Stimulated activated CD4-positive, alpha-beta T cell treated with anti-CD3 and anti-CD28 coated beads, Interleukin-12 subunit alpha, Interleukin-12 subunit beta, amount 100 ng/mL, for 4 hours (primary cell): ENCODE measurements around the gene CPSF4.
"Not testable (repeated sequence)": the region's sequence is repeated elsewhere in the genome, so short reads cannot be mapped to it uniquely, and the experiment has no call there.

Experiments
- DNase-seq: peaks from one replicate; pipeline ENCODE4 v3.0.0-alpha.2; 2020

Gene CPSF4

DNA sequence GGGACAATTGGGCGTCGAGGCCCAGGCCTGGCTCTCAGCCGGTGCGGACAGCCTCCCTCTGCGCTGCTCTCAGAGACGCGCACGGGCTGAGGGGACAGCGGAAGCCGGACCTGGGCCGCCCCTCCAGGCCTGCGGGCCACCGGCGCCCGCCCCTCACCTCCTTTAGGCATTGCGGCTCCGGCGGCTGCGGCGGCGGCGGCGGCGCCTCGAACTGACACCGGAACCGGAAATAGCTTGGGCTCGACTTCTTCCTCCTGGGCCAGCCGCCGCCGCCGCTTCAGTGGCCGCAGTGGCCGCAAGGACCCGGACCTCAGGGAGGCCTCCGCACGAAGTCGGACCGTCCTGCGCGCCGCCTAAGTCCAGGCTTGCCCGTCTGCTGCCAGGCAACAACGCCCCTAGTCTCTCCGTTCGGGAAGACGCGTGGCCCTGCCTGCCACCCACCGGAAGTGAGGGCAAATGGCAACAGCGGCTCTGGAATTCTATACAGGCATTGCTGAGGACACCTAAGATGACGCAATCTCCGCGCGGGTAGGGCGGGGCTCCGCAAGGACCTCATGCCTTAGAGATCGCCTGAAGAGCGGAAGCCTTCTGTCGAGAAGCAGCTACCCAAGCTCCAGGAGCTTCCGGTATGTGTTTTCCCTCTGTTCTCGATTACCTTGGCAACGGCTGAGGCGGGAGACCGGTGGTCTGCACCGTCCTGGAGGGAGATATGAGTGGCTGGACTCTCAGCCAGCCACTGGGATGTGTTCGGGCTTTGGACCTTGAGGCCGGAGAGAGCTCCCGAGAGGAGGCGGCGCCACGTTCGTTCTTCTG is 30.2 kb upstream of the CPSF4 start, which contains the start of the genes BUD31 and PDAP1:
TSS of gene BUD31 (plus strand) at position 591 of the 813 bp plus-strand sequence. CDS start 2,124 bp downstream, outside the sequence.
TSS of gene PDAP1 (minus strand) at position 219 of the 813 bp plus-strand sequence. CDS start at position 170, 49 bp downstream.
- peak; percentile 83 for DNase-seq

DNA sequence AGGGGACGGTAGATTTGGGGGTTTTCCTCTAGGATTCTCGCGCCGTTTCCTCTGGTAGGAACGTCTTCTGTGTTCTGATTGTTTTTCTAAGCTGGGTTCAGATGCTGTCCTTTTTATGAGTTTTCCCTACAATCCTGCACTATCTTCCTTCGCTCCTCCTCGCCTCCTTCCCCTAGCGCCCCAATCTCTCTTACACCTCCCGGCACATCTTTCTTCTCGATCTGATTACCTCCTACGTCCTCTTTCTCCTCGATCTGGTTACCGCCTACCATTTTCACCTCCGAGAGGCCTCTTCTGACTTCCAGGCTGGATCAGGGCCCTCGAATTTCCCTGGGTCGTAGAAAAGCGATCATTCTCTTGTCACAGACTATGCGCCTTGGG is 29.6 kb upstream of the CPSF4 start:
- no peak for DNase-seq

DNA sequence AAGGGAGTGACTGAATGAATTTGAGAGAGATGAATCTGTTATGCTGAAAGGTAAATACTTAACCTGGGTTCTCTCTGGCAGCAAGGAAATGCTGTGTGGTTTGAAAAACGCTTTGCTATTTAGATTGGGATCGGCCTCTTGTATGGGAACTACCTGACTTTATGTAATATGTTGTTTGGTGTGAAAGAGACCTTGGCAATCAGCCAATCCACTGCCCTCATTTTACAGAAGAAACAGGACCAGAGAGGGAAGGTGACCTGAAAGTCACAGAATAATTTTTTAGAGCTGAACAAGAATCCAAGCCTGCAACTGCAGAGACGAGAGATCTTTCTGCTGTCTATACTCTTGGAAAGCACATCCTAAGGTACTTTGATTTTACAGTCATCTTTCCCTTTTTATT is 28.9 kb upstream of the CPSF4 start:
- no peak for DNase-seq

DNA sequence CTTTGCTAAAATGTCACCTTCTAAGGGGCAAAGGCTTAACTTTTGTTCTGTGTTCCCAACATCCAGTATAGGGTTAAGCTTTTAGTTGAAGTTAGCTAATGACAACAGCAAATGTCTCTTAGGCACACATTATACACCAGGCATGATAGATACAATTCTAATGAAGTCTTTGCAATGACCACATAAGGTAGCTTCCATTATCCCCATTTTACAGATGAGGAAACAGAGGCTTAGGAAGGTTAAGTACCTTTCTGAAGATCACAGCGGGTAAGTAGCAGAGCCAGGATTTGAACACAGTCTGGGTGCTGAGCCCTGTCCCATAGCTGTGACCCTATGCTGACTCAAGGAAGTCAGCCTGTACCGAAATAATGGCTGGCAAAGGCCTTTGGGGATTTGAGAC is 28.1 kb upstream of the CPSF4 start:
- DNase-seq = no peak

DNA sequence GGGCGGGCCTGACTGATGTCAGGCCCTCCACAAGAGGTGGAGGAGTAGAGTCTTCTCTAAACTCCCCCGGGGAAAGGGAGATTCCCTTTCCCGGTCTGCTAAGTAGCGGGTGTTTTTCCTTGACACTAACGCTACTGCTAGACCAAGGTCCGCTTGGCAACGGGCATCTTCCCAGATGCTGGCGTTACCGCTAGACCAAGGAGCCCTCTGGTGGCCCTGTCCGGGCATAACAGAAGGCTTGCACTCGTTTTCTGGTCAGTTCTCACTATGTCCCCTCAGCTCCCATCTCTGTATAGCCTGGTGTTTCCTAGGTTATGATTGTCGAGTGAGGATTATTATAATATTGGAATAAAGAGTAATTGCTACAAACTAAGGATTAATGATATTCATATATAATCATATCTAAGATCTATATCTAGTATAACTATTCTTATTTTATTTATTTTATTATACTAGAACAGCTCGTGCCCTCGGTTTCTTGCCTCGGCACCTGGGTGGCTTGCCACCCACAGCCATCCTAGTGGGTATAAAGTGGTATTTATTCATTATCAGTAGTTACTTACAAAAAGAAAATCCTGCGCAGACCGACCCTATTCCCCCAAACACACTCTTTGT is 23.1 kb upstream of the CPSF4 start:
- DNase-seq = not testable (repeated sequence)

DNA sequence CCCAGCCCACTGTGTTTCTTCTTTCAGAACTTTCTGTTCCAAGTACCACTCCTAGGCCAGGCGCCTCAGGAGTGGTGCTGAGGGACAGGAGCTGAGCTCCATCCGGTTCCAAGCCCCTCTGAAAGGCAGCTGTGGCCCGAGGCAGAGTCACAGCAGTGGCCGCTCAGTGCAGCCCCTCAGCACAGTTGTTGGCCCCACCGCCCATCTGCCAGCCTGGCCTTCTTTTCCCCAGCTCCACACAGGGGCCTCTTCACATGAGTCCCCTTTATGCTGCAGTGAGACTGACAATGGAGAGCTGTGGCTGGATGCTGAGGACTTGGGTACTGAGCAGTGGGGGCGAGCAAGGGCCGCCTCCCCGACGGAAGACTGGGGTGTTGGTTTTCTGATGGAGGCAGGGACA is 20.5 kb upstream of the CPSF4 start:
- no peak for DNase-seq

DNA sequence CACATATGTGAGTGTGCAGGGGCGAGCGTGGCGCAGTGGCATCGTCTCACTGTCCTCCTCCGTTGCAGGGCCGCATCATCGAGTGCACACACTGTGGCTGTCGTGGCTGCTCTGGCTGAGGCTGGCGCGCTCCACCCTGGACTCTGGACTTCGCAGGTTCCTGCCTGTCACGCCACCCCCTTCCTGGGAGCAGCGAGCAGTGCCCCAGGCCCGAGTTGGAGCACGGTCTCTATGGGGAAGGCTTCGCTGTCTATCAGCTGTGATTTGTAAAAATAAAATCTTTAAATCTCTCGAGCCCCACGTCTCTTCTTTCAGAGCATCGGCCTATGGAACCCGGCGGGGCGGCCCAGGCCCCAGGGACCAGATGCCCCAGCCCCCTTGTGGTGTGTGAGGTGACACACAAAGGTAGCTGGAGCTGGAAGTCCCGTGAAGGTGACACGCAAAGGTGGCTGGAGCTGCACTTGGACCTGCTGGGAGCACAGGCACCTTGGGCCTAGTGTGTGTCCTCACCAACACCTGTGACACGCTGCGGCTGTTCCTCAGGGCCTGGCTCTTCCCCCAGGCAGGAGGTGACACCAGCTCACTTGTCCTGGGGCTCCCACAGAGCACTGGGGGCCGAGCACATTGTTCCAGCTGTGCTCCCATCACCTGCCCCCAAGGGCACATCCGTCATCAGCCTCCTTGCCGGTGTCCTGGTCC is 19.3 kb upstream of the CPSF4 start:
- no peak for DNase-seq

DNA sequence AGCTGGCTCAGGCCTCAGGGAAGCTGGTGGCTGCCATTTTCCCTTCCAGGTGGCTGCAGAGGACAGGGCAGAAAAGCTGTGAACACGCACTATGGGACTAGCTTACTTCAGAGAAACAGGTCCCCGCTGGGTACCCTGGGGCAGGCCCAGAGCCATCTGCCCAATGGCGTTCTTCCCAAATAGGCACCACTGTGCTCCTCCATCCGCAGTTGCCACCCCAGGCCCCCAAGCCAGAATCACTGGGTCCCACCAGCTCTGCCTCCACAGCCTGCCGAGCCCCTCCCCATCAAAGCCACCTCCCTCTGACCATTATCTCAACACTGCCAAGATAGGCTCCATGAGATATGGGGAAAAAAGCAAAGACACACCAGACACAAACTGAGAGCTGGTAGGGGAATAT is 18.5 kb upstream of the CPSF4 start:
- DNase-seq = no peak

DNA sequence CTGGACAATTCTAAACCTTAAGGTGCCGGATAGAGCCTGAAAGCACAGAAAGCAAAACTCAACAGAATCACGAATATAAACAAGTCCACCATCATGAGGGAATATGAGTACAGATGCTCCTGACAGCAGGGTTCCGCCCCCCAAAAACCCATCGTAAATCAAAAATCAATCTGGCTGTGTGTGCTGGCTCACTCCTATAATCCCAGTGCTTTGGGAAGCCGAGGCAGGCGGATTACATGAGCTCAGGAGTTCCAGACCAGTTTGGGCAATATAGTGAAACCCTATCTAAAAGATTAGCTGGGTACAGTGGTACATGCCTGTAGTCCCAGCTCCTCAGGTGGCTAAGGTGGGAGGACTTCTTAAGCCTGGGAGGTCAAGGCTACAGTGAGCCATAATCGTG is 17.8 kb upstream of the CPSF4 start:
- no peak for DNase-seq

DNA sequence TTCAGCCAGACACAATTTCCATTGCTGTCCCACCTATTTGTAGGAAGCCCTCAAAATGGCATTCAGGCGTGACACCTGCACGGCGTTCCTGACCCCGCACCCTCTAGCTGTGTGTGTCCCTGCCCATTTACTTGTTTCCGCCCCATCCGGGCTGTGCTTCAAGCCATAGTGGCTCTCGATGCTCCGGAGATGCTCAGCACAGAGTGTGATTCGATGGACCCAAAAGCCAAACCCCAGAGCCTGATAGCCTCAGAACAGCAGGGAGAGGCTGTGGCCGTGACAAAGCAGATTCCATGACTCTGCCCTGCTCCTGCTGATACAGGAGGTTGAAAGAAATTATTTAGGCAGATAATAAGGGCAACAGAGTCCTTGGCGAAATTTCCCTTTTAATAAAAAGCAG is 16.6 kb upstream of the CPSF4 start:
- no peak for DNase-seq

DNA sequence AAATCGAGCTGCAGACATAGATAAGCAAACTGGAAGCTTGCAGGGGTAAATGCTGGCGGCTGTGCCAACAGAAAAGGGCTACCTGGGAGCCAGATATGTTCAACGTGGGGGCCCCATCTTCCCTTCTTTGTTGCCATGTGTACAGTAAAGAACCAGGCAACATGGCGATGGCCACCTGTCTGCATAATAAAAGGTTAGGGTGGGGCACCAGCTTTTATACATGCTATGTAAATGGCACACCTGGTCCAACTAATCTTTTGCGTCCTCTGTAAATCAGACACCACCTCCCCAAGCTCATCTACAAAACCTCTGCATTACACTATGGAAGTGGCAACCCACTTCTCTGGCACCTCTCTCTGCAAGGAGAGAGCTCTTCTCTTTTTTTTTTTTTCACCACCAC is 16.1 kb upstream of the CPSF4 start:
- no peak for DNase-seq

DNA sequence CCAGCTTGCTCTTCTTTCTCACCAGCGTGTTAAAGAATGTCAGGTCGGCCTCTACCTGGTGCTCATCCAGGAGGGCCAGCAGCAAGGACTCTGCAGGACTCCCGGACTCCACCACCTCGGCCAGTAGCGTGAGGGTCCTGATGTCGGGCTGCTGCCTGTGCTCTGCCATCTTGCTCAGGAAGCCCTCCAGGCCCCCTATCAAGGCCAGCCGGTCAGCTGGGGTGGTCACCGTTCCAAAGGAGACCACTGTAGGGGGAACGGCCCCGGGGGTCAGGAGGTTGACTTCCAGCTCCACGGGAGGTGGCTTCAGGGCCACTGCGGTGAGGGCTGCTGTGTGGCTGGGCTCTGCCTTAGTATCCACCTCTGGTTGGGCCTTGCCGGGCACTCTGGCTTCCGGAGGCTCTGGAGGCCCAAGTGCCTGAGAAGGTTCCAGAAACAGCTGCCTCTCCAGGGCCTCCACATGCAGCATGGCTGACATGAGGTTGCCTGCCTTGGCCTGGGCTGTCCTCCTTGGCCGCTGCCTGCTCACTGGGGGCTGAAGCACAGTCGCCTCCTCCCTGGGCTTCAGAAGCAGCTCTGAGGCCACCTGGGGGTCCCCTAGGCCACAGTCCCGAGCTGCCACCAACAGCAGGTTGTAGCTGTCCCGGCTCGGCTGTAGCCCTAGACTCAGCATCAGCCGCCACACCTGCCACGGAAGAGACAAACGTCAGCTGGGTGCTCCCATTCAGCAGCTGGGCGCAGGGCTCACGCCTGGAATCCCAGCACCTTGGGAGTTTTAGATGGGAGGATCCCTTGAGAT is 13.6 kb upstream of the CPSF4 start:
- DNase-seq = no peak

DNA sequence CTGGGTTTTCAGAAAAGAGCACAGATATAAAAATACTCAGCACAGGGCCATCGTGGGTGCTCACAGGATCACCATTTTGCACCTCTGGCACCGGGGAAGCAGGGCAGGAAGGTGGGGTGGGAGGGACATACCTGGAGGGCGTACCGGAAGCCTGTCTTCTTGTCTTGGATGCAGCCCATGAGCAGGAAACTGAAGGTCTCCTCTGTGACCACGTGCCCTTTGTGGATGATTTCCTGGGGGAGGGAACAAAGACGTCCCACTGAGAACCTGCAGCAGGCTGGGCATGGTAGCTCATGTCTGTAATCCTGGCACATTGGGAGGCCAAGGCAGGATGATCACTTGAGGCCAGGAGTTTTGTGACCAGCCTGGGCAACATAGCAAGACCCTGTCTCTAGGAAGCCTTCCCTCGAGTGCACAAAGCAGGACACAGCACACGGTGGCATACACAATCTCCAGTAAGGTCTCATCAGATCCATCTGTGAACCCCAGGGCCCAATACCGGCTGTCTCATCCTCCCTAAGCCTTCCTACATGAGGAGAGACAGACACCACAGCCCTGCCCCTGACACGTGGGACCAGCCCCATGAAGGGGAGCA is 9.7 kb upstream of the CPSF4 start:
- no peak for DNase-seq

DNA sequence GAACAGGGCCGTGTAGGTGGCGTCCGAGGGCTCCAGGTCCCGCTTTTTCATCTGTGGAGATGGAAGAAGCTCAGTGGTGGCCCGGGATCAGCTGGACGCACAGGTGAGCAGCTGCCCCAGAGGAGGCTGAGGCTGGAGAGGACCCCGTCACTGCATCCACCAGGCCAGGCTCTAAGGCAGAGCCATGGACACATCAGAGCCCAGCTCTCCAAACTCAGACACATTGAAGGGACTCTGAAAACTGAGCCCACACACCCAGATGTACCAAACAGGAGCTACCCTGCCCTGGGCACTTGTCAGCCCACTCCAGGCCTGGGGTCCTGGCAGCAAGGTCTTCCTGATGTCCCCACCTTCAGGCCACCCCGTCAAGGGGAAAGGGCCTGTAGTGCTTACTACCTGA is 9.0 kb upstream of the CPSF4 start:
- no peak for DNase-seq

DNA sequence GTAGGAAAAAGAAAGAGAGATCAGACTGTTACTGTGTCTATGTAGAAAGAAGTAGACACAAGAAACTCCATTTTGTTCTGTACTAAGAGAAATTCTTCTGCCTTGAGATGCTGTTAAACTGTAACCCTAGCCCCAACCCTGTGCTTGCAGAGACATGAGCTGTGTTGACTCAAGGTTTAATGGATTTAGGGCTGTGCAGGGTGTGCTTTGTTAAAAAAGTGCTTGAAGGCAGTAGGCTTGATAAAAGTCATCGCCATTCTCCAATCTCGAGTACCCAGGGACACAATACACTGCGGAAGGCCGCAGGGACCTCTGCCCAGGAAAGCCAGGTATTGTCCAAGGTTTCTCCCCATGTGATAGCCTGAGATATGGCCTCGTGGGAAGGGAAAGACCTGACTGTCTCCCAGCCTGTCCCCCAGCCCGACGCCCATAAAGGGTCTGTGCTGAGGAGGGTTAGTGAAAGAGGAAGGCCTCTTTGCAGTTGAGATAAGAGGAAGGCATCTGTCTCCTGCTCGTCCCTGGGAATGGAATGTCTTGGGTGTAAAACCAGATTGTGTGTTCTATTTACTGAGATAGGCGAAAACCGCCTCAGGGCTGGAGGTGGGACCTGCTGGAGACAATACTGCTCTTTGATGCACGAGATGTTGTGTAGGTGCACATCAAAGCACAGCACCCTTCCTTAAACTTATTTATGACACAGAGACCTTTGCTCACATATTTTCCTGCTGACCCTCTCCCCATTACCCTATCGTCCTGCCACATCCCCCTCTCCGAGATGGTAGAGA is 6.8 kb upstream of the CPSF4 start:
- not testable (repeated sequence) for DNase-seq

DNA sequence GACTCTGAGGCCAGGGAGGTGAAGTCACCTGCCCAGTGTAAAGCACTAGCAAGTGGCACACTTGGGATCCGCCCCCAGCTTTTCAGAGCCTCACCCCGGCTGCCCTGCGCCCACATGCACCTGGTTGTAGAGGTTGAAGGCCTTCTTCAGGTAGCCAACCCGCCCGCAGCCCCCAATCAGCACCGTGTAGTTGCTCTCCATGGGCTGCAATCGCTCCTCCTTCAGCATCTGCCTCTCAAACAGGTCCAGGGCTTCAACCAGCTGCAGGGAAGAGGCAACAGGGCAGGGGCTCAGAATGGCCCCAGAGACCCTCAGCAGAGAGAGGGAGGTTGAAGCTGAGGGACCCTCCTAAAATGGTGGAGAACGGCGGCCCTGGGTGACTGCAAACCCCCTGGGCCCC is 5.6 kb upstream of the CPSF4 start:
- DNase-seq = no peak

DNA sequence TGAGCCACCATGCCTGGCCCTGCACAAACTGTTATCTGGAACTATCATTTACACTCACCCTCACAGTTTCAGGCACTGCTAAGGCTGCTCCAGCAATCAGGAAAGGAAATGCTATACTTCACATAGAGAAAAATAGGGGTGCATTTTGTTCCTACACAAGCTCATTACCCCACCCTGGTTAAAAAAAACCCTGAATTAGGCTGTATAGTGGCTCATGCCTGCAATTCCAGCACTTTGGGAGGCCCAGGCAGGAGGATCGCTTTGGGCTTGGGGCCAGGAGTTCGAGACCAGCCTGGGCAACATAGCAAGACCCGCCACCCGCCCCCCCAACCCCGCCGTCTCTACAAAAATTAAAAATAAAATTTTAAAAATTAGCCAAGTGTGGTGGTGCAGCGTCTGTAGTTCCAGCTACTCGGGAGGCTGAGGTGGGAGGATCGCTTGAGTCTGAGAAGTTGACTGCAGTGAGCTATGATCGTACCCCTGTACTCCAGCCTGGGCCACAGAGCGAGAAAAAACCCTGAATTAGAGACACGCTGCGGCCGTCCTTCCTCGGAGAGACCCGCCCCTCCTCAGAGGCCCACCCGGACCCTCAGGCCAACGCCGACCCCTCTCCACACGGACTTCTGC is 684 bp upstream of the CPSF4 start:
- no peak for DNase-seq

DNA sequence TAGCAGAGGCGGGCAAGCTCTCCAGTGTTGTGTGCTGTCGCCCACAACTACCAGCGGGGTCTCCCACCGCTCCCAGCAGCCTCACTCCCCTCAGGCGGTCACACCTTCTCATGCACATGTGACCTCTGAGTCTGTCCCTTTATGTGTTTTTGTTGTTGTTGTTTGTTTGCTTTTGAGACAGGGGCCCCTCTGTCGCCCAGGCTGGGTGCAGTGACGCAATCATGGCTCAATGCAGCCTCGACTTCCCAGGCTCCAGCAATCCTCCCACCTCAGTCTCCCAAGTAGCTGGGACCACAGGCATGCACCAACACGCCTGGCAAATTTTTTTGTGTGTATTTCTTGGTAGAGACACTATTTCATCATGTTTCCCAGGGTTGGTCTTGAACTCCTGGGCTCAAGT is 1.5 kb downstream of the CPSF4 start:
- no peak for DNase-seq

DNA sequence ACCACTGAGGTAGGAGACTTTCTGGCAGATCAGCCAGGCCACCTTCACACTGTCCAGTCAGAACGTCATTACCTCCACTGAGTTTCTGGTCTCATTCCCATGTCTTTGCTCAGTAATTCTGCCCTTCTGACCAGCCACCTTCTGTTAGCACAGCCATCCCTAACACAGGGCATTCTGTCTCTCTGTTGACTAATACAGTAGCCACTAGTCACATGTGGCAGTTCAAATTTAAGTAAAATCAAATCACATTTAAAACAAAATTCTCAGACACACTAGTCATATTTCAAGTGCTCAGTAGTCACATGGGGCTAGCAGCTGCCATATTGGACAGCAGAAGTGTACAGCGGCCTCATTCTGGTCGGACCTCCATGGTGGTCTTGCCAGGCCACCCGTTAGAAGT is 7.4 kb downstream of the CPSF4 start:
- DNase-seq = no peak

DNA sequence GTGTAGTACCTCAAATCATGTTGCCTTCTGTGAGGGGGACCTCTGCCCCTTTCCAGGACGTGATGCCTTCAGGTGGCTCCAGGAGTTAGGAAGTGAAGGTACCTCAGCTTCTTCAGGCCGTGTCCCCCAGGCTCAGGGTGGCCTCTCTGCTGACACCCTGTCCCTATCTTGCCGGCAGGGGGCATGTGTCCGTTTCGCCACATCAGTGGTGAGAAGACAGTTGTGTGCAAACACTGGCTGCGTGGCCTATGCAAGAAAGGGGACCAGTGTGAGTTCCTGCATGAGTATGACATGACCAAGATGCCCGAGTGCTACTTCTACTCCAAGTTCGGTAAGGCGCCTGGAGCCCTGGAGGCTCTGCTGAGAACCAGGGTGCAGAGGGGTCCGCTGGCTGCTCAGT is 9.2 kb downstream of the CPSF4 start:
- no peak for DNase-seq

DNA sequence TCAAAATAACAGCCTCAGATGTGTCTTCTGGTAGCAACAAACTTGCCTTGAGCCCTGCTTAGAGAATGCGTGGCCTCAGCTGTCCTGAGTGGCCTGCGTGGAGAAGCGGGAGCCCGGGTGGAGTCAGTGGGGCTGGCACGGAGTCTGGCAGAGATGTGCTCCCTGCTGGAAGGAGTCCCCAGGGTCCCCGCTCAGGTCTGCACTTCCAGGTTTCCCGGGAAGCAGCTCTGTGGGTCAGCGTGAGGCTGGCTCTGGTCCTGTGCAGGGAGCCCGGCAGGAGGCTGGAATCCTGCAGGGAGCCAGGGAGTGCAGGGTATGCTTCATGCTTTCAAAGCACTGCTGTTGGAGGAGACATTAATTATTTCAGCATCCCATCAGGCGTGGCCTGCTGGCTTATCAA is 10.1 kb downstream of the CPSF4 start:
- DNase-seq = no peak
